Measurements from ENCODE around the gene LRCH2.
"Not testable (repeated sequence)": the region's sequence is repeated elsewhere in the genome, so short reads cannot be mapped to it uniquely, and the experiment has no call there.

LRCH2 gene

DNA sequence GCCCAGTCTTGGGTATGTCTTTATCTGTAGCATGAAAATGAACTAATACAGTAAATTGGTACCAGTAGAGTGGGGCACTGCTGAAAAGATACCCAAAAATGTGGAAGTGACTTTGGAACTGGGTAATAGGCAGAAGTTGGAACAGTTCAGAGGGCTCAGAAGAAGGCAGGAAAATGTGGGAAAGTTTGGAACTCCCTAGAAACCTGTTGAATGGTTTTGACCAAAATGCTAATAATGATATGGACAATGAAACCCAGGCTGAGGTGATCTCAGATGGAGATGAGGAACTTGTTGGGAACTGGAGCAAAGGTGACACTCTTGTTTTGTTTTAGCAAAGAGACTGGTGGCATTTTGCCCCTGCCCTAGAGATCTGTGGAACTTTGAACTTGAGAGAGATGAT, 24.3 kb downstream of the LRCH2 start:
- DNase-seq (ENCODE audit: insufficient read length, low spot score); FAIRE-seq: not testable (repeated sequence)

GRCh38 chrX:115204040-115204439, 29.9 kb downstream of the LRCH2 start:
- DNase-seq (ENCODE audit: insufficient read length, low spot score): no peak
- FAIRE-seq: no peak

- FAIRE-seq (no peak), DNase-seq (ENCODE audit: insufficient read length, low spot score) (no peak)
Observed at GRCh38 chrX:115192244-115192700, 41.6 kb downstream of the LRCH2 start.

DNA sequence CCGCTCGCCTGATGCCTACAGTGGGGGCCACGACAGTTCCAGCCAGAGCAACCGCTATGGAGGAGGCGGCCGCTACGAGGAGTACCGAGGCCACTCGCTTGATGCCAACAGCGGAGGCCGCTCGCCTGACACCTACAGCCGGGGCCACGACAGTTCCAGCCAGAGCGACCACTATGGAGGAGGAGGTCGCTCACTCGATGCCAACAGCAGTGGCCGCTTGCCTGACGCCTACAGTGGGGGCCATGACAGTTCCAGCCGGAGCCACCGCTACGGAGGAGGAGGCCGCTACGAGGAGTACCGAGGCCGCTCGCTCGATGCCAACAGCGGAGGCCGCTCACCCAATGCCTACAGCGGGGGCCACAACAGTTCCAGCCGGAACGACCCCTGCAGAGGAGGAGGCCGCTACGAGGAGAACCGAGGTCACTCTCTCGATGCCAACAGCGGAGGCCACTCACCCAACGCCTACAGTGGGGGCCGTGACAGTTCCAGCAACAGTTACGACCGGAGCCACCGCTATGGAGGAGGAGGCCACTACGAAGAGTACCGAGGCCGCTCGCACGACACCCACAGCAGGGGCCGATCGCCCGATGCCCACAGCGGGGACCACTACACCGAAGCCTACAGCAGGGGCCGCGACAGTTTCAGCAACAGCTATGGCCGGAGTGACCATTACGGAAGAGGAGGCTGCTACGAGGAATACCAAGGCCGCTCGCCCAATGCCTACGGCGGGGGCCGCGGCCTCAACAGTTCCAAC, 42.2 kb downstream of the LRCH2 start:
- DNase-seq (ENCODE audit: insufficient read length, low spot score): no peak
- FAIRE-seq: no peak

DNA sequence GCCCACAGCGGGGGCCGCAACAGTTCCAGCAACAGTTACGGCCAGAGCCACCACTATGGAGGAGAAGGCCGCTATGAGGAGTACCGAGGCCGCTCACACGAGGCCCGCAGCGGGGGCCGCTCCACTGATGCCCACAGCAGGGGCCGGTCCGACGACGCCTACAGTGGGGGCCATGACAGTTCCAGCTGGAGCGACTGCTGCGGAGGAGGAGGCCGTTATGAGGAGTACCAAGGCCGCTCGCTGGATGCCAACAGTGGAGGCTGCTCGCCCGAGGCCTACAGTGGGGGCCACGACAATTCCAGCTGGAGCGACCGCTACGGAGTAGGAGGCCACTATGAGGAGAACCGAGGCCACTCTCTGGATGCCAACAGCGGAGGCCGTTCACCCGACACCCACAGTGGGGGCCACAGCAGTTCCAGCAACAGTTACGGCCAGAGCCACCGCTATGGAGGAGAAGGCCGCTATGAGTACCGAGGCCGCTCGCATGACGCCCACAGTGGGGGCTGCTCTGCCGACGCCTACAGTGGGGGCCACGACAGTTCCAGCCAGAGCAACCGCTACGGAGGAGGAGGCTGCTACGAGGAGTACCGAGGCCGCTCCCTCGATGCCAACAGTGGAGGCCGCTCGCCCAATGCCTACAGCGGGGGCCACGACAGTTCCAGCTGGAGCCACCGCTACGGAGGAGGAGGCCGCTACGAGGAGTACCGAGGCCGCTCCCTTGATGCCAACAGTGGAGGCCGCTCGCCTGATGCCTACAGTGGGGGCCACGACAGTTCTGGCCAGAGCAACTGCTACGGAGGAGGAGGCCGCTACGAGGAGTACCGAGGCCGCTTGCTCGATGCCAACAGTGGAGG, 43.0 kb downstream of the LRCH2 start:
- FAIRE-seq: no peak

GRCh38 chrX:115189646-115190635, 44.0 kb downstream of the LRCH2 start:
- DNase-seq (ENCODE audit: insufficient read length, low spot score) (no peak), FAIRE-seq (no peak)

More for the DNA sequence above, 43.0 kb downstream of the LRCH2 start:
- no peak for DNase-seq (ENCODE audit: insufficient read length, low spot score)

DNA sequence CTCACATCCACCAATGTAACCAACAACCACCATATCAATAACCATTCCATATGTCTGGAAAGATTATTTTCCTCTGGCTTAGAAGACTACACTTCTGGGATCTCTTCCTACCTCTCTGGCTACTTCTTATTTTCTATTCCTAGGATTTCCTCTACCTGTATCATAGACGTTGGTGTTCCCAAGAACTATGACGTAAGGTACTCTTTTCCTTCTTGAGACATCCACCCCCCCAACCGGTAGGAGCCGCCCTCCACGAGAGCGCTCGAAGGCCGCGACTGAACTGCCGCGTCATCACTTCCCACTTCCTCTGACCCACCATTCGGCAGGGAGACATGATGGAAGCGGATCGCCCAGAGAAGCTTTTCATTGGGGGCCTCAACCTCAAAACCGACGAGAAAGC, 44.8 kb downstream of the LRCH2 start, which contains the start of gene RBMXL3:
Gene RBMXL3 (plus strand): TSS at position 301 of the 400 bp plus-strand sequence. CDS start 32 bp downstream, at position 333.
- no peak for FAIRE-seq
- DNase-seq (ENCODE audit: insufficient read length, low spot score): no peak

DNA sequence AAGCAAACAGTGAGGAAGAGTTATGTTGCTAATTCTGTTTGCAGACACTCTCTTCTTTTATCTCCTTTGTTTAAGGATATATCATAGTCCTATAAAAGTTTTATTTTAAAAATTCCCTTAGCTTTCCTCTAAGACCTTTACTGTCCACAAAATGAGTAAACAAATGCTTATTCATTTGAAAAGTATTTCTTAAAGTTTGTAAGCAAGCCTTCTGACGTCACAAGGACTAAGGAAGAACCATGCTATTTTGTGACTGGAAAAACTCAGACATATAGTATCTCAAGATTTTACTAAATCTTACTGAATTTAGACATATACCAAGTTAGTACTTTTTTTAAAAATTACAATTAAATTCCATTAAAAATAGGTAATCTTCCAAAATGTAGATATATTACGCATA, 49.9 kb downstream of the LRCH2 start:
- no peak for FAIRE-seq

DNA sequence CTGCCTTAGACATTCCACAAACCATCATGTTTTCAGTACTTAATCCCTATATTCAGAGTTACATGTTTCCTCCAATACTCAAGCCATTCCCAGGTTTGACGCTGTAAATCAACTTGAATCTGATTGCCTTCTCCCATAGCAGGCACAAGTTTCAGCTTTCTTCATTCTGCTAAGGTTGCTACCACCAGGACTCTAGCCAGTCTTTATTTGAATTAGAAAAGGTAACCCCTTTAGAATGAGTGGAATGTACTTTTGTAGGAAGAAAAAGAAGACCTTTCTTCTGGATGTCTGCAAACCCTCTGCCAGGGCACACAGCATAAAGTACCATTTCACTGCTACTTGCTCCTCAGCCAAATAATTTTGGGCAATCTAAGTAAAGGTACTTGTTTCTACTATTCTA, 55.4 kb downstream of the LRCH2 start:
- FAIRE-seq (no peak), DNase-seq (ENCODE audit: insufficient read length, low spot score) (no peak)

More for the DNA sequence above, 49.9 kb downstream of the LRCH2 start:
- DNase-seq (ENCODE audit: insufficient read length, low spot score): no peak

GRCh38 chrX:115177932-115178331, 56.0 kb downstream of the LRCH2 start:
- no peak for DNase-seq (ENCODE audit: insufficient read length, low spot score)

DNA sequence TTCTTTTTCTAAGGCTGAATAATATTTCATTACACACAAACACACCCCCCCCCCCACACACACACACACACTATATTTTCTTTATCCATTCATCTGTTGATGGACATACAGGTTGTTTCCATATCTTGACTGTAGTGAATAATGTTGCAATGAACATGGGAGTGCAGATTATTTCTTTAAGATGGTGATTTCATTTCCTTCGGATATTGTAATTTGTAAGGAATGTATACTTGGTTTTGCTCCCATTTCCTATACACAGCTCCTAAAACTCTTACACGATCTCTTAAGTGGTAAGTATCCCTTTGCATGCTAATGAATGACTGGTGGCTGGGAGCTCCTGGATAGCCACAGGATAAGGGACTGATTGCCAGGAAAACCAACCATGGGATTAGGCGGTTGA, 59.3 kb downstream of the LRCH2 start:
- FAIRE-seq (no peak), DNase-seq (ENCODE audit: insufficient read length, low spot score) (no peak)

More at GRCh38 chrX:115177932-115178331, 56.0 kb downstream of the LRCH2 start:
- FAIRE-seq: no peak

- FAIRE-seq (no peak), DNase-seq (ENCODE audit: insufficient read length, low spot score) (no peak)
Observed at GRCh38 chrX:115173181-115173580, 60.7 kb downstream of the LRCH2 start.

DNA sequence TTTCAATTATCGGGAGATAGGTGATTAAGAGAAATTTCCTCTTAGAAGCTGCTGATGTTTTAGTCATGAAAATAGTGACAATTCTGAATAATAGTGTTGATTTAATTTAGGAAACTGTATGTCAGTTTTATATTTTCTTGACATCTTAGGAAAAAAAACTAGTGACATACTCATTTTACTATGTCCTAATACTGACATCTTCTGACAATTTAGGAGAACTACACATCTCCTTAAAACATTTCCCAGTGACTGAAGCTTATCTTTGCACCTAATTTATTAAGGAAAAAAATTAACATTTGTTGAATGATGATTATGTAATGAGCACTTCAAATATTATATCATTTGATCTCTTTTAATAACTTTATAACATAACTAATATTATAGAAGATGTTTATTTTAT, 86.7 kb downstream of the LRCH2 start:
- FAIRE-seq: no peak
- DNase-seq (ENCODE audit: insufficient read length, low spot score): peak; percentile 1

DNA sequence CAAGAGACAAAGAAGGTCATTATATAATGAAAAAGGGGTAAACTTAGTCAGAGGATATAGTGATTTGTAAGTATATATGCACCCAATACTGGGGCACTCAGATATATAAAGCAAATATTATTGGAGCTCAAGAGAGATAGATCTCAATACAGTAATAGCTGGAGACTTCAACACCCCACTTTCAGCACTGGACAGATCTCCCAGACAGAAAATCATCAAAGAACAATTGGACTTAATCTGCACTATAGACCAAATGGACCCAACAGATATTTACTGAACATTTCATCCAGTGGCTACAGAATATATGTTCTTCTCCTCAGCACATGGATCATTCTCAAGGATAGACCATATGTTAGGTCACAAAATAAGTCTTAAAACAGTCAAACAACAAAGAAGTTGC, 91.8 kb downstream of the LRCH2 start:
- DNase-seq (ENCODE audit: insufficient read length, low spot score) (no peak), FAIRE-seq (no peak)

DNA sequence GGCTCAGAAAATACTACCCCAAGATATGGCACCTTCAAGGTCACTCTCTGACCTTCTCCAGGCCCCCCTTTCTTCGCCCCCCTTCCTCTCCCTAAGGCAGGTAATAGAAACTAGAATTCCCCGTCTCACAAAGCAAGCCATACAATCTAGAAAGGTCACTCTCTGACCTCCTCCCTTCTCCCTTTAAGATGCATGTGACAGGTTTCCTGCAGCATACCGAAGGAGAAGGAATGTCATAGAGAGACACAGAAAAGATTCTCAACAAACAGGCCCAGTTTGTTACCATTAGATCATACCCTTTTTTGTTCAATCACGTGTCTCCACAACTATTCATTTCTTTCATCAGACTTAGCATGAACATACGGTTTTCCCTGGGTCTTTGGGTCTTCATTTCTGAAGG, 95.9 kb downstream of the LRCH2 start:
- no peak for FAIRE-seq
- no peak for DNase-seq (ENCODE audit: insufficient read length, low spot score)

- FAIRE-seq (no peak), DNase-seq (ENCODE audit: insufficient read length, low spot score) (no peak)
Observed at GRCh38 chrX:115134382-115134781, 99.5 kb downstream of the LRCH2 start.

- FAIRE-seq (no peak), DNase-seq (ENCODE audit: insufficient read length, low spot score) (no peak)
Observed at GRCh38 chrX:115112411-115112810, 121.5 kb downstream of the LRCH2 start.

DNA sequence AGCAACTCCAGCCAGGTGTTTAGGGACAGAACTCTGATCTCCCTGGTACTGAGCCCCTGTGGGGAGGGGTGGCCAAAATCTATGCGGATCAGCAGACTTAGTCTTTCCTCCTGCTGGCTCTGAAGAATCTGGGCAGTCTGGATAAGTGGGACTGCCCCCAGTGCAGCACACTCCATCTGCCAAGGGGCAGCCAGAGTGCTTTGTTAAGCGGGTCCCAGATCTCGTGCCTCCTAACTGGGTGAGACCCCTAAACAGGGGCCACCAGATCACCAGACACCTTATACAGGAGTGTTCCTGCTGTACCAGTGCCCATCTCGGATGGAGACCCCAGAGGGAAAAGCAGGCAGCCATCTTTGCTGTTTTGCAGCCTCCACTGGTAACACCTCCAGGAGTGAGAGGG, 135.0 kb downstream of the LRCH2 start:
- DNase-seq (ENCODE audit: insufficient read length, low spot score) (no peak), FAIRE-seq (no peak)

GRCh38 chrX:115093191-115093590, 140.7 kb downstream of the LRCH2 start:
- FAIRE-seq: no peak
- no peak for DNase-seq (ENCODE audit: insufficient read length, low spot score)

- FAIRE-seq: no peak
- DNase-seq (ENCODE audit: insufficient read length, low spot score): no peak
Observed at GRCh38 chrX:115089419-115089818, 144.5 kb downstream of the LRCH2 start.

Data from HTR-8/SVneo (cell line).